Ishikawa (cell line): ENCODE results near the gene ZMIZ1.

Experiments used
- CEBPB ChIP-seq: IDR thresholded peaks from 2 replicates; pipeline ENCODE4 v1.6.1; 2012
- FOXM1 ChIP-seq: IDR thresholded peaks from 2 replicates; pipeline ENCODE4 v1.6.1; 2012; ENCODE audit warnings: low read depth, borderline replicate concordance
- RAD21 ChIP-seq: IDR thresholded peaks from 2 replicates; pipeline ENCODE4 v1.6.1; 2012; ENCODE audit warnings: low read depth
- TEAD4 ChIP-seq: IDR thresholded peaks from 2 replicates; pipeline ENCODE4 v1.6.1; 2012
- TF ChIP-seq, protein P1 (sequence below): IDR thresholded peaks from 2 replicates; pipeline ENCODE4 v1.6.1; 2012; ENCODE audit warnings: low read depth, mild to moderate bottlenecking
- TF ChIP-seq, protein P2 (sequence below): IDR thresholded peaks from 2 replicates; pipeline ENCODE4 v1.6.1; 2012
- TF ChIP-seq, protein P3 (sequence below): IDR thresholded peaks from 2 replicates; pipeline ENCODE4 v1.6.1; 2012

DNA sequence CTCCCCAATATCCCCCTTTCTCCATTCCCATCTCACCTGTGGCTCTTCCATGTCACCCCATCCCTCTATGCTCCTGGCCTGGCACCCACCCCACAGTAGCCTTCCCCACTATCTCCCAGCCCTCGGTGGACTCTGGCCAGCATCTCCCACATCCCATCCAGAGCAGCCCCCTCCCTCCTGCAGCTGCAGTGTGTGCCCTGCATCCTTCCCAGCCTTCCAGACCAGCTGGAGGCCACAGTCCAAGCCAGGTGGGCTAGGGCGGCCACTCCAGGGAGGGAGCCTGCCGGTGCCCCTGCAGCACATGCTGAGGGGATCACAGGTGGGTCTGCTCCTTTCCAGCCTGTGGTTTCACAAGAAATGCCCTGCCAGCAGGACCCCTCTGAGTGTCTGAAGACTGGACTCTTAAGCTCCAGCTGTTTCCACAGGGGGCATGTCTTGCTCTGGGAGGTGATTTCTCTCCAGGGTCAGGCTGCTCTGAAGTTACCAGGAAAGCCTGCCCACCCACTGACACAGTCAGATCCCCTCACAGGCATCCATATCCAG is 187.6 kb downstream of the ZMIZ1 start:
- TF ChIP-seq RAD21 (no peak), TEAD4 (no peak), CEBPB (no peak), FOXM1 (no peak)
- TF ChIP-seq, protein P1, sequence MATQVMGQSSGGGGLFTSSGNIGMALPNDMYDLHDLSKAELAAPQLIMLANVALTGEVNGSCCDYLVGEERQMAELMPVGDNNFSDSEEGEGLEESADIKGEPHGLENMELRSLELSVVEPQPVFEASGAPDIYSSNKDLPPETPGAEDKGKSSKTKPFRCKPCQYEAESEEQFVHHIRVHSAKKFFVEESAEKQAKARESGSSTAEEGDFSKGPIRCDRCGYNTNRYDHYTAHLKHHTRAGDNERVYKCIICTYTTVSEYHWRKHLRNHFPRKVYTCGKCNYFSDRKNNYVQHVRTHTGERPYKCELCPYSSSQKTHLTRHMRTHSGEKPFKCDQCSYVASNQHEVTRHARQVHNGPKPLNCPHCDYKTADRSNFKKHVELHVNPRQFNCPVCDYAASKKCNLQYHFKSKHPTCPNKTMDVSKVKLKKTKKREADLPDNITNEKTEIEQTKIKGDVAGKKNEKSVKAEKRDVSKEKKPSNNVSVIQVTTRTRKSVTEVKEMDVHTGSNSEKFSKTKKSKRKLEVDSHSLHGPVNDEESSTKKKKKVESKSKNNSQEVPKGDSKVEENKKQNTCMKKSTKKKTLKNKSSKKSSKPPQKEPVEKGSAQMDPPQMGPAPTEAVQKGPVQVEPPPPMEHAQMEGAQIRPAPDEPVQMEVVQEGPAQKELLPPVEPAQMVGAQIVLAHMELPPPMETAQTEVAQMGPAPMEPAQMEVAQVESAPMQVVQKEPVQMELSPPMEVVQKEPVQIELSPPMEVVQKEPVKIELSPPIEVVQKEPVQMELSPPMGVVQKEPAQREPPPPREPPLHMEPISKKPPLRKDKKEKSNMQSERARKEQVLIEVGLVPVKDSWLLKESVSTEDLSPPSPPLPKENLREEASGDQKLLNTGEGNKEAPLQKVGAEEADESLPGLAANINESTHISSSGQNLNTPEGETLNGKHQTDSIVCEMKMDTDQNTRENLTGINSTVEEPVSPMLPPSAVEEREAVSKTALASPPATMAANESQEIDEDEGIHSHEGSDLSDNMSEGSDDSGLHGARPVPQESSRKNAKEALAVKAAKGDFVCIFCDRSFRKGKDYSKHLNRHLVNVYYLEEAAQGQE = no peak
- TF ChIP-seq, protein P2, sequence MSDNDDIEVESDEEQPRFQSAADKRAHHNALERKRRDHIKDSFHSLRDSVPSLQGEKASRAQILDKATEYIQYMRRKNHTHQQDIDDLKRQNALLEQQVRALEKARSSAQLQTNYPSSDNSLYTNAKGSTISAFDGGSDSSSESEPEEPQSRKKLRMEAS = no peak
- TF ChIP-seq, protein P3, sequence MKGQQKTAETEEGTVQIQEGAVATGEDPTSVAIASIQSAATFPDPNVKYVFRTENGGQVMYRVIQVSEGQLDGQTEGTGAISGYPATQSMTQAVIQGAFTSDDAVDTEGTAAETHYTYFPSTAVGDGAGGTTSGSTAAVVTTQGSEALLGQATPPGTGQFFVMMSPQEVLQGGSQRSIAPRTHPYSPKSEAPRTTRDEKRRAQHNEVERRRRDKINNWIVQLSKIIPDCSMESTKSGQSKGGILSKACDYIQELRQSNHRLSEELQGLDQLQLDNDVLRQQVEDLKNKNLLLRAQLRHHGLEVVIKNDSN = no peak
